Activated B cell treated with CpG ODN at 0.5 μM for 24 hours (primary cell): ENCODE results near the gene SSBP2. TPM values are rescaled to one million over a fixed set of nuclear protein-coding genes. Genes with fewer than 3 reads are reported as not detected.

Experiments used
- ATAC-seq: fragments of 200-7000 bp; cut with Tn5 transposase; one replicate; pipeline ENCODE4 v1.10.0; 2021; ENCODE audit warnings: low read depth, mild to moderate bottlenecking, moderate library complexity
- CTCF ChIA-PET: fragments of 350-600 bp; sonication (Branson Sonifier 250); formaldehyde crosslinking; loops from one replicate; lab custom pipeline; 2021; ENCODE audit warnings: antibody characterized with exemption; lab: Charles Lee
- POLR2A ChIA-PET: fragments of 350-600 bp; sonication (Branson Sonifier 250); formaldehyde crosslinking; loops from one replicate; lab custom pipeline; 2021; ENCODE audit warnings: antibody characterized with exemption; lab: Charles Lee
- DNase-seq: peaks from one replicate; pipeline ENCODE4 v3.0.0; 2022
- H3K27ac Mint-ChIP-seq: one replicate; pipeline ENCODE4 v1.8.0; 2020; ENCODE audit warnings: mixed read lengths
- H3K27me3 Mint-ChIP-seq: one replicate; pipeline ENCODE4 v1.8.0; 2021; ENCODE audit warnings: mixed read lengths
- H3K36me3 Mint-ChIP-seq: one replicate; pipeline ENCODE4 v1.8.0; 2021; ENCODE audit warnings: low read depth, mixed read lengths
- H3K4me1 Mint-ChIP-seq: one replicate; pipeline ENCODE4 v1.8.0; 2021; ENCODE audit warnings: mixed read lengths
- H3K4me3 Mint-ChIP-seq: one replicate; pipeline ENCODE4 v1.8.0; 2020; ENCODE audit warnings: mild to moderate bottlenecking, mixed read lengths
- H3K9me3 Mint-ChIP-seq: one replicate; pipeline ENCODE4 v1.8.0; 2020; ENCODE audit warnings: mixed read lengths
- CTCF ChIP-seq: fragments of 200-600 bp; IDR thresholded peaks from one replicate; pipeline ENCODE4 v1.8.0; 2022; ENCODE audit warnings: antibody characterized with exemption, mild to moderate bottlenecking
- intact Hi-C: fragments of 100-400 bp; cut with micrococcal nuclease; formaldehyde crosslinking; loops from one replicate; pipeline ENCODE4 v1.15.1; 2024
- total RNA-seq: library from RNA; stranded (reverse); gene quantifications from 2 replicates; pipeline ENCODE4 v1.2.3, GENCODE V29; 2022

SSBP2 gene
- total RNA-seq, 1 donor from 2014 or later: 26.2 TPM

GRCh38 chr5:81763294-81763928, 12.5 kb upstream of the SSBP2 start:
- no peaks in the 10 kb centered on the region for H3K36me3 Mint-ChIP-seq
- ChIA-PET POLR2A (no interaction called here), CTCF (no interaction called here)
- no peak overlapping the region for H3K4me3 Mint-ChIP-seq
- intact Hi-C loops: no loop called here
- DNase-seq (no peak), ATAC-seq (no peak)
- H3K27ac Mint-ChIP-seq: no peak overlapping the region
- peaks cover 1% of the 10 kb centered on the region for H3K27me3 Mint-ChIP-seq
- no peak for TF ChIP-seq CTCF
- no peaks in the 10 kb centered on the region for H3K9me3 Mint-ChIP-seq
- peaks cover 5% of the 10 kb centered on the region for H3K4me1 Mint-ChIP-seq

GRCh38 chr5:81762853-81763252, 12.0 kb upstream of the SSBP2 start:
- Mint-ChIP-seq H3K4me3 (no peak overlapping the region), H3K36me3 (no peaks in the 10 kb centered on the region), H3K27ac (no peak overlapping the region), H3K9me3 (no peaks in the 10 kb centered on the region), H3K4me1 (peaks cover 5% of the 10 kb centered on the region), H3K27me3 (peaks cover 1% of the 10 kb centered on the region)
- ChIA-PET POLR2A (no interaction called here), CTCF (no interaction called here)
- no peak for DNase-seq
- TF ChIP-seq CTCF: no peak
- no peak for ATAC-seq
- intact Hi-C loops: no loop called here

GRCh38 chr5:81762401-81762800, 11.5 kb upstream of the SSBP2 start:
- DNase-seq (no peak), ATAC-seq (no peak)
- Mint-ChIP-seq H3K9me3 (no peaks in the 10 kb centered on the region), H3K4me1 (peaks cover 5% of the 10 kb centered on the region), H3K4me3 (no peak overlapping the region), H3K27ac (no peak overlapping the region), H3K36me3 (no peaks in the 10 kb centered on the region), H3K27me3 (peaks cover 1% of the 10 kb centered on the region)
- intact Hi-C loops: no loop called here
- ChIA-PET POLR2A (no interaction called here), CTCF (no interaction called here)
- TF ChIP-seq CTCF: no peak

- no peaks in the 10 kb centered on the region for H3K9me3 Mint-ChIP-seq
- intact Hi-C loops: no loop called here
- H3K27ac Mint-ChIP-seq: no peak overlapping the region
- H3K36me3 Mint-ChIP-seq: no peaks in the 10 kb centered on the region
- ATAC-seq: no peak
- no peak for TF ChIP-seq CTCF
- H3K4me1 Mint-ChIP-seq: peaks cover 5% of the 10 kb centered on the region
- peaks cover 1% of the 10 kb centered on the region for H3K27me3 Mint-ChIP-seq
- DNase-seq: no peak
- CTCF ChIA-PET: no interaction called here
- no peak overlapping the region for H3K4me3 Mint-ChIP-seq
- POLR2A ChIA-PET: interaction anchor here (1.4 kb wide), 1 partner anchor 11 kb away, joined by 7 read pairs; the partner anchor contains the start of gene SSBP2
Measured at GRCh38 chr5:81761970-81762369, 11.1 kb upstream of the SSBP2 start.

- no peak for ATAC-seq
- ChIA-PET POLR2A (interaction anchor here (0.9 to 1.4 kb wide), 2 partner anchors 10 to 18 kb away, joined by 3 to 7 read pairs; partner anchors contain the start of gene SSBP2), CTCF (no interaction called here)
- Mint-ChIP-seq H3K36me3 (no peaks in the 10 kb centered on the region), H3K27ac (no peak overlapping the region), H3K27me3 (peaks cover 1% of the 10 kb centered on the region), H3K4me1 (peaks cover 5% of the 10 kb centered on the region), H3K4me3 (no peak overlapping the region), H3K9me3 (no peaks in the 10 kb centered on the region)
- intact Hi-C loops: no loop called here
- TF ChIP-seq CTCF: no peak
- DNase-seq: no peak
Measured at GRCh38 chr5:81761270-81761669, 10.4 kb upstream of the SSBP2 start.
